Measurements from ENCODE around the gene SLC16A10.
"Not testable (repeated sequence)": the region's sequence is repeated elsewhere in the genome, so short reads cannot be mapped to it uniquely, and the experiment has no call there.

GRCh38 chr6:111061985-111062384 lies 25.3 kb upstream of the SLC16A10 start:
- not testable (repeated sequence) for TF ChIP-seq CTCF (conservative IDR thresholded peaks at IDR 0.05; ENCODE audit: low read depth, low read length); POLR2A (IDR thresholded peaks at IDR 0.05; ENCODE audit: low read depth, low read length); RAD21 (IDR thresholded peaks at IDR 0.05; ENCODE audit: low read length); CEBPB (IDR thresholded peaks at IDR 0.05; ENCODE audit: low read depth, low read length); ELK1 (IDR thresholded peaks at IDR 0.05; ENCODE audit: borderline replicate concordance, low read depth, low read length); FOS (IDR thresholded peaks at IDR 0.05; ENCODE audit: low read depth, low read length)
